B cell (primary cell): Measurements from ENCODE around the gene YARS1. TPM values are rescaled to one million over a fixed set of nuclear protein-coding genes. Genes with fewer than 3 reads are reported as not detected.

Experiments
- ATAC-seq: fragments of 200-7000 bp; cut with Tn5 transposase; one replicate; pipeline ENCODE4 v1.10.0; 2021; ENCODE audit warnings: low read depth, mild to moderate bottlenecking, moderate number of reproducible peaks, moderate library complexity
- CTCF ChIA-PET: fragments of 350-600 bp; sonication (Branson Sonifier 250); formaldehyde crosslinking; loops from one replicate; lab custom pipeline; 2021; ENCODE audit warnings: antibody characterized with exemption, inconsistent platforms; lab: Charles Lee
- POLR2A ChIA-PET: fragments of 350-600 bp; sonication (Branson Sonifier 250); formaldehyde crosslinking; loops from one replicate; lab custom pipeline; 2021; ENCODE audit warnings: antibody characterized with exemption; lab: Charles Lee
- DNase-seq: peaks from one replicate; pipeline ENCODE4 v3.0.0; 2013
- H2AFZ ChIP-seq: 2 replicates; pipeline ENCODE4 v1.6.1; 2012; ENCODE audit warnings: mild to moderate bottlenecking, low read depth, low read length; ENCODE audit not compliant: insufficient read depth, poor library complexity, severe bottlenecking
- H3K27ac ChIP-seq, 2 donors: 1 replicate in 1 of 2; 2 replicates in 1 of 2; pipeline ENCODE4 v1.5.1; 2012 to 2013; ENCODE audit warnings: low read length in 2 of 2, mild to moderate bottlenecking in 2 of 2, moderate library complexity in 1 of 2
- H3K27me3 ChIP-seq, 4 experiments: fragments of 200-600 bp in 1 of 4; sonication (generic) in 1 of 4; replicated peaks in 1 of 4; 1 replicate in 2 of 4; 2 replicates in 2 of 4; pipeline versions ENCODE4 v1.6.1 to v1.7.0; 2013 to 2016; ENCODE audit warnings: low read length in 3 of 4, mild to moderate bottlenecking in 2 of 4, mixed read lengths in 1 of 4, moderate library complexity in 1 of 4; ENCODE audit not compliant: insufficient read depth in 4 of 4, control insufficient read depth in 3 of 4; ENCODE audit errors: control extremely low read depth in 1 of 4
- H3K36me3 ChIP-seq, 2 experiments: replicated peaks in 1 of 2; 1 replicate in 1 of 2; 2 replicates in 1 of 2; pipeline versions ENCODE4 v1.6.1 to v1.7.1; 2013; ENCODE audit warnings: low read length in 1 of 2; ENCODE audit not compliant: insufficient read depth in 2 of 2, control insufficient read depth in 1 of 2; ENCODE audit errors: control extremely low read depth in 1 of 2, extremely low read depth in 1 of 2
- H3K4me1 ChIP-seq, 2 donors: fragments of 200-600 bp in 1 of 2; sonication (generic) in 1 of 2; 1 replicate in 1 of 2; 2 replicates in 1 of 2; pipeline versions ENCODE4 v1.5.1 to v1.6.1; 2013 to 2017; ENCODE audit warnings: low read length in 2 of 2; ENCODE audit not compliant: control insufficient read depth in 2 of 2, insufficient read depth in 2 of 2
- H3K4me2 ChIP-seq: replicated peaks from 2 replicates; pipeline ENCODE3; 2012; ENCODE audit warnings: mild to moderate bottlenecking, low read depth, low read length; ENCODE audit not compliant: poor library complexity, severe bottlenecking
- H3K4me3 ChIP-seq, 5 experiments: fragments of 200-600 bp in 1 of 5; sonication (generic) in 1 of 5; 1 replicate in 3 of 5; 2 replicates in 2 of 5; pipeline versions ENCODE4 v1.5.1 to v1.7.0; 2011 to 2016; ENCODE audit warnings: low read length in 4 of 5, mild to moderate bottlenecking in 4 of 5, low read depth in 2 of 5, control low read depth in 1 of 5, moderate library complexity in 1 of 5; ENCODE audit not compliant: insufficient read depth in 1 of 5; ENCODE audit errors: control extremely low read depth in 1 of 5, extremely low read depth in 1 of 5
- H3K79me2 ChIP-seq: fragments of 200-600 bp; sonication (generic); one replicate; pipeline ENCODE4 v1.6.0; 2016; ENCODE audit warnings: low read length; ENCODE audit not compliant: control insufficient read depth, insufficient read depth
- H3K9ac ChIP-seq: fragments of 200-600 bp; sonication (generic); 2 replicates; pipeline ENCODE4 v1.6.1; 2017; ENCODE audit warnings: mild to moderate bottlenecking, low read length, moderate library complexity
- H3K9me3 ChIP-seq, 3 donors: one replicate each; pipeline versions ENCODE4 v1.6.1 to v1.7.1; 2013; ENCODE audit warnings: low read length in 2 of 3; ENCODE audit not compliant: control insufficient read depth in 2 of 3, insufficient read depth in 1 of 3; ENCODE audit errors: control extremely low read depth in 1 of 3
- H4K20me1 ChIP-seq: 2 replicates; pipeline ENCODE4 v1.6.0; 2012; ENCODE audit warnings: mild to moderate bottlenecking, low read length; ENCODE audit not compliant: insufficient read depth, control insufficient read depth, poor library complexity, severe bottlenecking
- H3K27ac Mint-ChIP-seq: one replicate; pipeline ENCODE4 v1.8.0; 2021; ENCODE audit warnings: mixed read lengths
- H3K27me3 Mint-ChIP-seq: one replicate; pipeline ENCODE4 v1.8.0; 2021; ENCODE audit warnings: mixed read lengths
- H3K4me1 Mint-ChIP-seq: one replicate; pipeline ENCODE4 v1.8.0; 2021; ENCODE audit warnings: mixed read lengths
- H3K4me3 Mint-ChIP-seq: one replicate; pipeline ENCODE4 v1.8.0; 2021; ENCODE audit warnings: mixed read lengths
- H3K9me3 Mint-ChIP-seq: one replicate; pipeline ENCODE4 v1.8.0; 2022; ENCODE audit warnings: mixed read lengths; ENCODE audit not compliant: insufficient read depth
- CTCF ChIP-seq: fragments of 200-600 bp; IDR thresholded peaks from one replicate; pipeline ENCODE4 v1.8.0; 2022; ENCODE audit warnings: antibody characterized with exemption, mild to moderate bottlenecking
- EZH2 ChIP-seq: IDR thresholded peaks from 2 replicates; pipeline ENCODE4 v1.6.1; 2012; ENCODE audit warnings: borderline replicate concordance, low read depth, mild to moderate bottlenecking, moderate library complexity, low read length; ENCODE audit not compliant: insufficient read depth, poor library complexity, severe bottlenecking
- WGBS: methylation state at CpG from one replicate; pipeline ENCODE4 v1.1.5; 2013; ENCODE audit warnings: missing lambda C conversion rate; ENCODE audit not compliant: insufficient coverage; 5-methylcytosine and 5-hydroxymethylcytosine counted together
- intact Hi-C: fragments of 100-400 bp; cut with micrococcal nuclease; formaldehyde crosslinking; loops from one replicate; pipeline ENCODE4 v1.10.0; 2022
- polyA plus RNA-seq: library from polyadenylated mRNA; depleted of rRNA; stranded (reverse); fragments of >200 nt; gene quantifications from 2 replicates; pipeline ENCODE4 v1.2.3, GENCODE V29; 2012
- total RNA-seq, 2 donors: library from RNA; stranded (reverse); fragments of 120-200 nt in 1 of 2; gene quantifications; 1 replicate in 1 of 2; 2 replicates in 1 of 2; pipeline versions ENCODE4 v1.2.3 to v1.2.4, GENCODE V29; 2013 to 2022

The YARS1 gene
- total and polyA plus RNA-seq, 2 donors (not counting 1 experiment from before 2014, with no cell fraction given) = 33.0 to 73.2 TPM

GRCh38 chr1:32773018-32773763, 44.0 kb downstream of the YARS1 start:
- peak; percentile 79 for DNase-seq
- Mint-ChIP-seq H3K4me1 (peaks cover 3% of the 10 kb centered on the region), H3K4me3 (no peak overlapping the region), H3K9me3 (no peaks in the 10 kb centered on the region), H3K27ac (peak overlapping the region; percentile 46), H3K27me3 (no peaks in the 10 kb centered on the region)
- WGBS = 65% methylated on average over 9 of the region's 9 CpGs
- H3K36me3 ChIP-seq = peaks cover 0 to 23% of the 10 kb centered on the region in 2 experiments
- H3K9me3 ChIP-seq = no peaks in the 10 kb centered on the region
- H3K27me3 ChIP-seq = no peaks in the 10 kb centered on the region
- peaks cover 0 to 3% of the 10 kb centered on the region in 2 donors for H3K4me1 ChIP-seq
- CTCF ChIA-PET = interaction anchor here (0.6 to 5.8 kb wide), 28 partner anchors 8 to 373 kb away, joined by 3 to 76 read pairs (median 4); no protein-coding TSS in a partner anchor
- H3K4me2 ChIP-seq = no peak overlapping the region
- TF ChIP-seq EZH2 (no peak), CTCF (peak; percentile 89)
- H3K79me2 ChIP-seq = no peaks in the 10 kb centered on the region
- POLR2A ChIA-PET = no interaction called here
- peak; percentile 79 for ATAC-seq
- H3K9ac ChIP-seq = no peak overlapping the region
- no peak overlapping the region for H3K27ac ChIP-seq
- no peak overlapping the region for H3K4me3 ChIP-seq
- no peaks in the 10 kb centered on the region for H4K20me1 ChIP-seq
- intact Hi-C loops = loop anchor here (1.0 to 2.0 kb wide), 2 partner anchors 61 to 324 kb away; no protein-coding TSS in a partner anchor
- H2AFZ ChIP-seq = no peak overlapping the region
